Suprapubic skin (tissue), 4 donors: ENCODE measurements around the gene PYM1.

Source experiments
- EP300 ChIP-seq: sonication (generic); formaldehyde crosslinking; IDR thresholded peaks from one replicate; pipeline ENCODE4 v1.6.1; 2017; ENCODE audit warnings: antibody characterized with exemption
- POLR2A ChIP-seq, 2 donors: fragments of 450-650 bp; IDR thresholded peaks; one replicate each; pipeline ENCODE4 v1.6.1; 2017; ENCODE audit warnings: antibody characterized with exemption in 2 of 2, mild to moderate bottlenecking in 2 of 2, moderate library complexity in 2 of 2
- POLR2AphosphoS5 ChIP-seq, 3 donors: sonication (generic); formaldehyde crosslinking; IDR thresholded peaks; one replicate each; pipeline ENCODE4 v1.6.1; 2017; ENCODE audit warnings: antibody characterized with exemption in 3 of 3
- TF ChIP-seq, protein P1 (sequence below), 2 donors: fragments of 200-600 bp in 1 of 2; fragments of 450-650 bp in 1 of 2; sonication (generic) in 1 of 2; IDR thresholded peaks; one replicate each; pipeline ENCODE4 v1.5.1; 2016 to 2019; ENCODE audit warnings: antibody characterized with exemption in 2 of 2, mild to moderate bottlenecking in 1 of 2, moderate library complexity in 1 of 2

DNA sequence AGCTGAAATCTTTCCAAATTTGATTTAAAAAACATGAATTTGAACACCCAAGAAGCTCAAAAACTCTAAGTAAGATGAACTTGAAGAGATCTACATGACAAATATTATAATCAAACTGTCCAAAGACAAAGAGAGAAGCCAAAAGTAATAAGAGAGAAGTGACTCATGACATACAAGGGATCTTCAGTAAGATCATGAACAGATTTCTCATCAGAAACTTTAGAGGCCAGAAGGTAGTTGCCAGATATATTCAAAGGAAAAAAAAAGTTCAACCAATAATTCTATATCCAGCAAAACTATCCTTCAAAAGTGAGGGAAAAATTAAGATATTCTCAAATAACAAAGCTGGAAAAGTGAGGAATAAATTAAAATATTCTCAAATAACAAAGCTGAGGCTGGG lies 49.9 kb downstream of the PYM1 start:
- TF ChIP-seq, protein P1, sequence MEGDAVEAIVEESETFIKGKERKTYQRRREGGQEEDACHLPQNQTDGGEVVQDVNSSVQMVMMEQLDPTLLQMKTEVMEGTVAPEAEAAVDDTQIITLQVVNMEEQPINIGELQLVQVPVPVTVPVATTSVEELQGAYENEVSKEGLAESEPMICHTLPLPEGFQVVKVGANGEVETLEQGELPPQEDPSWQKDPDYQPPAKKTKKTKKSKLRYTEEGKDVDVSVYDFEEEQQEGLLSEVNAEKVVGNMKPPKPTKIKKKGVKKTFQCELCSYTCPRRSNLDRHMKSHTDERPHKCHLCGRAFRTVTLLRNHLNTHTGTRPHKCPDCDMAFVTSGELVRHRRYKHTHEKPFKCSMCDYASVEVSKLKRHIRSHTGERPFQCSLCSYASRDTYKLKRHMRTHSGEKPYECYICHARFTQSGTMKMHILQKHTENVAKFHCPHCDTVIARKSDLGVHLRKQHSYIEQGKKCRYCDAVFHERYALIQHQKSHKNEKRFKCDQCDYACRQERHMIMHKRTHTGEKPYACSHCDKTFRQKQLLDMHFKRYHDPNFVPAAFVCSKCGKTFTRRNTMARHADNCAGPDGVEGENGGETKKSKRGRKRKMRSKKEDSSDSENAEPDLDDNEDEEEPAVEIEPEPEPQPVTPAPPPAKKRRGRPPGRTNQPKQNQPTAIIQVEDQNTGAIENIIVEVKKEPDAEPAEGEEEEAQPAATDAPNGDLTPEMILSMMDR (IDR thresholded peaks at IDR 0.05) = no peak
- no peak for TF ChIP-seq POLR2A (IDR thresholded peaks at IDR 0.05)
- no peak for TF ChIP-seq POLR2AphosphoS5 (IDR thresholded peaks at IDR 0.05)
- TF ChIP-seq EP300 = no peak
